HG03103 (cell line): Measurements from ENCODE around the gene CYP1A1.

Source experiments
- ATAC-seq: cut with Tn5 transposase; IDR thresholded peaks from one replicate; pipeline ENCODE4 v1.9.1; 2021; ENCODE audit warnings: low read depth; ENCODE audit not compliant: unreplicated experiment

CYP1A1 gene

GRCh38 chr15:74696808-74697207, 28.5 kb downstream of the CYP1A1 start:
- no peak for ATAC-seq

GRCh38 chr15:74696398-74696729, 29.0 kb downstream of the CYP1A1 start:
- ATAC-seq, result no peak

- ATAC-seq, result peak; percentile 91
These were observed 29.5 kb downstream of the CYP1A1 start, which contains the start of gene EDC3 for GRCh38 chr15:74695597-74696397. EDC3 (minus strand) TSS chr15:74696024; CDS start chr15:74675124, 20,900 bp downstream.

DNA sequence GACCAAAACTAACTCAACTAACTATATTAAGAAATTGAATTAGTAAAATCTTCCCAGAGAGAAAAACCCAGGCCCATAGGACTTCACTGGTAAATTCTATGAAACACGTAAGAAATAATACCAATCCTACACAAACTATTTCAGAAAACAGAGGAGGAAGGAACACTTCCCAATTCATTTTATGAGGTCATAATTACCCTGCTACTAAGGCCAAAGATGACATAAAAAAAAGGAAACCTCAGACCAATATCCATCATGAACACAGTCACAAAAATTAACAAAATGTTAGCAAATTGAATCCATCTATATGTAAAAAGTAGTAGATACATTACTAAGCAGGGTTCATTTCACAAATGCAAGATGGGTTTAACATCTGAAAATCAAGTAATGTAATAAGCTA, 33.0 kb downstream of the CYP1A1 start:
- no peak for ATAC-seq

DNA sequence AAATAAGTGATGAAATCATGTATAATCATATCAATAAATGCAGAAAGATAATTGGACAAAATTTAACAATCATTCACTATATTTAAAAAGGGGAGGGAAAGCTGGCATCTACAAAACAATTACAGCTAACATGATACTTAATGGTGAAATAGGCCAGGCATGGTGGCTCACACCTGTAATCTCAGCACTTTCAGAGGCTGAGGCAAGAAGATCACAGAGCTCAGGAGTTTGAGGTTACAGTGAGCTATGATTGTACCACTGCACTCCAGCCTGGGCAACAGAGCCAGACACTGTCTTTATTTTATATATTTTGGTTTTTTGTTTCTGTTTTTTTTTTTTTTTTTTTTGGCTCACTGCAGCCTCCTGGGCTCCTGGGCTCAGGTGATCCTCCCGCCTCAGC, 41.6 kb downstream of the CYP1A1 start:
- no peak for ATAC-seq

GRCh38 chr15:74682954-74683353, 42.4 kb downstream of the CYP1A1 start:
- no peak for ATAC-seq

DNA sequence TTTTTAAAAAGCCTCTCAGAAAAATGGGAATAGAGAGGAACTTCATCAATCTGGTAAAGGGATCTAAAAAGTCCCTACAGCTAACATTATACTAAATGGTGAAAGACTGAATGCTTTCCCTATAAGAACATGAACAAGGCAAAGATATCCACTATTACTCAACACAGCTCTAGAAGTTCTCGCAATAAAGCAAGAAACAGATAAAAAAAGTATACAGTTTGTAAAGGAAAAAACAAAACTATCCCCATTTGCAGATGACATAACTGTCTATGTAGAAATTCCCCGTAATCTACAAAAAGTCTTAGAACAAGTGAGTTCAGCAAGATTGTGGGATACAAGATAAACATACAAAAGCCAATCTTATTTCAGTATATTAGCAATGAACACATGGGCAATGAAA, 44.9 kb downstream of the CYP1A1 start:
- no peak for ATAC-seq

GRCh38 chr15:74676801-74677200, 48.5 kb downstream of the CYP1A1 start:
- ATAC-seq, result no peak

DNA sequence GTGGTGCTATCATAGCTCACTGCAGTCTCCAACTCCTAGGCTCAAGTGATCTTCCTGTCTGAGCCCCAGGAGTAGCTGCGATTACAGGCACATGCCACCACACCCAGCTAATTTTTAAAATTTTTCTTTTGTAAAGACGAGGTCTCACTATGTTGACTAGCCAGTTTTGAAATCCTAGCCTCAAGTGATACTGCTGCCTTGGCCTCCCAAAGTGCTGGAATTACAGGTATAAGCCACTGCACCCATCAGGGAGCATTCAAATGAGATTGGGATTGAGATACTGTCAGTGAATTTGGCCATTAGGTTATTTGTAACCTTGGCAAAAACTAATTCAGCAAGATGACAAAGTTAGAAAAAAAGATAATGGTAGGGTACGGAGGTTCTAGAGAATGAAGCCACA, 51.2 kb downstream of the CYP1A1 start:
- ATAC-seq, result no peak

- no peak for ATAC-seq
These were observed 55.7 kb downstream of the CYP1A1 start for GRCh38 chr15:74669627-74670026.
